SK-MEL-5 (cell line): Measurements from ENCODE around the gene NXT1. TPM values are rescaled to one million over a fixed set of nuclear protein-coding genes. Genes with fewer than 3 reads are reported as not detected.
A peak's percentile ranks its signal among the peaks of the same experiment; 100 is the strongest.
"Not testable (repeated sequence)": the region's sequence is repeated elsewhere in the genome, so short reads cannot be mapped to it uniquely, and the experiment has no call there.

Experiments used
- DNase-seq: peaks from one replicate; pipeline ENCODE4 v3.0.0-alpha.2; 2016; ENCODE audit warnings: low read depth, low spot score
- in situ Hi-C: cut with HindIII; loops from 2 replicates; pipeline ENCODE4 v1.10.0; 2016; ENCODE audit warnings: low sequenced_read_pairs, high pct_unique_total_duplicates, low pct_unique_long_range_greater_than_20kb
- total RNA-seq: library from RNA; depleted of rRNA; stranded (reverse); fragments of >200 nt; shearing (Covaris generic); gene quantifications from 2 replicates; pipeline ENCODE4 v1.2.3, GENCODE V29; 2014

The NXT1 gene
- total RNA-seq, 1 experiment from 2014 or later, result 39.8 TPM

- in situ Hi-C loops, result no loop called here
- DNase-seq, result peak; percentile 55
Observed at GRCh38 chr20:23320317-23320716, 30.3 kb upstream of the NXT1 start.

- in situ Hi-C loops, result no loop called here
- no peak for DNase-seq
Observed at GRCh38 chr20:23325107-23325506, 25.5 kb upstream of the NXT1 start.

- in situ Hi-C loops, result no loop called here
- DNase-seq, result no peak
Observed at GRCh38 chr20:23326774-23327173, 23.8 kb upstream of the NXT1 start.

- in situ Hi-C loops, result no loop called here
- no peak for DNase-seq
Observed at GRCh38 chr20:23327617-23328333, 22.8 kb upstream of the NXT1 start.

- DNase-seq, result no peak
- in situ Hi-C loops, result no loop called here
Observed at GRCh38 chr20:23331450-23332350, 18.9 kb upstream of the NXT1 start.

- in situ Hi-C loops, result no loop called here
Observed at GRCh38 chr20:23332467-23332866, 18.1 kb upstream of the NXT1 start.

GRCh38 chr20:23334111-23334510, 16.5 kb upstream of the NXT1 start:
- DNase-seq, result no peak
- in situ Hi-C loops, result no loop called here

More at GRCh38 chr20:23332467-23332866, 18.1 kb upstream of the NXT1 start:
- no peak for DNase-seq

GRCh38 chr20:23335521-23335920, 15.1 kb upstream of the NXT1 start:
- in situ Hi-C loops, result no loop called here
- DNase-seq, result no peak

- in situ Hi-C loops, result no loop called here
- no peak for DNase-seq
Observed at GRCh38 chr20:23336476-23336875, 14.1 kb upstream of the NXT1 start.

GRCh38 chr20:23337312-23337711, 13.3 kb upstream of the NXT1 start:
- in situ Hi-C loops, result no loop called here
- no peak for DNase-seq

- DNase-seq, result no peak
- in situ Hi-C loops, result no loop called here
Observed at GRCh38 chr20:23339986-23340385, 10.6 kb upstream of the NXT1 start.

- in situ Hi-C loops, result no loop called here
Observed at GRCh38 chr20:23340524-23340923, 10.1 kb upstream of the NXT1 start.

GRCh38 chr20:23341073-23341472, 9.5 kb upstream of the NXT1 start:
- in situ Hi-C loops, result no loop called here
- DNase-seq, result no peak

More at GRCh38 chr20:23340524-23340923, 10.1 kb upstream of the NXT1 start:
- peak; percentile 78 for DNase-seq

GRCh38 chr20:23343590-23343989, 7.0 kb upstream of the NXT1 start:
- no peak for DNase-seq
- in situ Hi-C loops, result no loop called here

GRCh38 chr20:23344336-23344735, 6.3 kb upstream of the NXT1 start:
- peak; percentile 20 for DNase-seq
- in situ Hi-C loops, result no loop called here

GRCh38 chr20:23346002-23346401, 4.6 kb upstream of the NXT1 start:
- in situ Hi-C loops, result no loop called here
- no peak for DNase-seq

- no peak for DNase-seq
- in situ Hi-C loops, result no loop called here
Observed at GRCh38 chr20:23347791-23348190, 2.8 kb upstream of the NXT1 start.

GRCh38 chr20:23348510-23348909, 2.1 kb upstream of the NXT1 start:
- DNase-seq, in situ Hi-C loops: not testable (repeated sequence)
